ENCODE measurements around the gene AKAP12. TPM values are rescaled to one million over a fixed set of nuclear protein-coding genes. Genes with fewer than 3 reads are reported as not detected.

The AKAP12 gene
- total and polyA plus RNA-seq, 2 experiments from 2014 or later = 90.1 to 137 TPM

DNA sequence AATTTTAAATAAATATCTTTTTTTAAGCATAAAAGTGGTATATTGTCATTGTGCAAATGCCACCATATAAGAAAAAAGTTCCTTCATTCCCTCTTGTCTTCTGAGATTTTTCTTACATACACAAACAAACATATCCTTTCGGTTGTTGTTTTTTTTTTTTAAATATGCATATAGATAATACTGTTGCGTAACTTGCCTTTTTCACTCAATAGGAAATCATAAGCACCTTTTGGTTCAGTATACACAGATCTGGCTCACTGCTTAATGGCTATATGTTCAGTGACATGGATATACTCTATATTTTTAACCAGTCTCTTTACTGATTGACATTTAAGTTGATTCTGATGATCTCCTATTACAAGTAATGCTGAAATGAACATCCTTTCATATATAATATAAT is 40.1 kb downstream of the AKAP12 start (continued):
- TF ChIP-seq ZNF462 (CRISPR knock-in tag; IDR thresholded peaks at IDR 0.05) (no peak), EZH2 (IDR thresholded peaks at IDR 0.05; ENCODE audit: low read depth, unreplicated experiment) (no peak), CTCF (conservative IDR thresholded peaks at IDR 0.05; ENCODE audit: low read depth in 2 of 2) (no peak), NANOG (IDR thresholded peaks at IDR 0.05; ENCODE audit: borderline replicate concordance) (no peak), ZNF331 (CRISPR knock-in tag; IDR thresholded peaks at IDR 0.05; ENCODE audit: low read depth) (no peak), JUNB (IDR thresholded peaks at IDR 0.05; ENCODE audit: unreplicated experiment) (no peak), STAT1 (IDR thresholded peaks at IDR 0.05; ENCODE audit: unreplicated experiment) (no peak), EZH2phosphoT487 (IDR thresholded peaks at IDR 0.05; ENCODE audit: unreplicated experiment) (no peak), ZNF114 (CRISPR knock-in tag; IDR thresholded peaks at IDR 0.05) (no peak), CREB1 (CRISPR knock-in tag; IDR thresholded peaks at IDR 0.05; ENCODE audit: low read depth) (no peak)
- TF ChIP-seq, protein P1, sequence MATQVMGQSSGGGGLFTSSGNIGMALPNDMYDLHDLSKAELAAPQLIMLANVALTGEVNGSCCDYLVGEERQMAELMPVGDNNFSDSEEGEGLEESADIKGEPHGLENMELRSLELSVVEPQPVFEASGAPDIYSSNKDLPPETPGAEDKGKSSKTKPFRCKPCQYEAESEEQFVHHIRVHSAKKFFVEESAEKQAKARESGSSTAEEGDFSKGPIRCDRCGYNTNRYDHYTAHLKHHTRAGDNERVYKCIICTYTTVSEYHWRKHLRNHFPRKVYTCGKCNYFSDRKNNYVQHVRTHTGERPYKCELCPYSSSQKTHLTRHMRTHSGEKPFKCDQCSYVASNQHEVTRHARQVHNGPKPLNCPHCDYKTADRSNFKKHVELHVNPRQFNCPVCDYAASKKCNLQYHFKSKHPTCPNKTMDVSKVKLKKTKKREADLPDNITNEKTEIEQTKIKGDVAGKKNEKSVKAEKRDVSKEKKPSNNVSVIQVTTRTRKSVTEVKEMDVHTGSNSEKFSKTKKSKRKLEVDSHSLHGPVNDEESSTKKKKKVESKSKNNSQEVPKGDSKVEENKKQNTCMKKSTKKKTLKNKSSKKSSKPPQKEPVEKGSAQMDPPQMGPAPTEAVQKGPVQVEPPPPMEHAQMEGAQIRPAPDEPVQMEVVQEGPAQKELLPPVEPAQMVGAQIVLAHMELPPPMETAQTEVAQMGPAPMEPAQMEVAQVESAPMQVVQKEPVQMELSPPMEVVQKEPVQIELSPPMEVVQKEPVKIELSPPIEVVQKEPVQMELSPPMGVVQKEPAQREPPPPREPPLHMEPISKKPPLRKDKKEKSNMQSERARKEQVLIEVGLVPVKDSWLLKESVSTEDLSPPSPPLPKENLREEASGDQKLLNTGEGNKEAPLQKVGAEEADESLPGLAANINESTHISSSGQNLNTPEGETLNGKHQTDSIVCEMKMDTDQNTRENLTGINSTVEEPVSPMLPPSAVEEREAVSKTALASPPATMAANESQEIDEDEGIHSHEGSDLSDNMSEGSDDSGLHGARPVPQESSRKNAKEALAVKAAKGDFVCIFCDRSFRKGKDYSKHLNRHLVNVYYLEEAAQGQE (IDR thresholded peaks at IDR 0.05; ENCODE audit: unreplicated experiment) = no peak

Measured in GM23338 (cell line).